Kidney (tissue), 14 donors: ENCODE results near the gene SPECC1L. TPM values are rescaled to one million over a fixed set of nuclear protein-coding genes. Genes with fewer than 3 reads are reported as not detected.
A peak's percentile ranks its signal among the peaks of the same experiment; 100 is the strongest.

ENCODE experiments used
- DNase-seq, 5 donors: peaks; one replicate each; pipeline ENCODE4 v3.0.0-alpha.2; 2013 to 2020
- FAIRE-seq: peaks from 2 replicates; lab custom pipeline; 2012; peaks lifted over from hg19 to GRCh38; lab: Jason Lieb, UNC
- H3K27ac ChIP-seq, 2 donors: one replicate each; pipeline ENCODE4 v1.7.0; 2013; ENCODE audit warnings: low read depth in 2 of 2, low read length in 2 of 2, inconsistent platforms in 1 of 2
- H3K27me3 ChIP-seq: one replicate; pipeline ENCODE4 v1.7.1; 2013; ENCODE audit warnings: low read length, inconsistent platforms; ENCODE audit not compliant: control insufficient read depth, insufficient read depth
- H3K36me3 ChIP-seq, 3 donors: one replicate each; pipeline versions ENCODE4 v1.7.0 to v1.7.1; 2013; ENCODE audit warnings: low read length in 3 of 3, control low read depth in 1 of 3, inconsistent platforms in 1 of 3; ENCODE audit not compliant: insufficient read depth in 3 of 3, control insufficient read depth in 2 of 3
- H3K4me1 ChIP-seq, 3 donors: one replicate each; pipeline versions ENCODE4 v1.7.0 to v1.7.1; 2013; ENCODE audit warnings: low read length in 3 of 3, inconsistent platforms in 1 of 3, low read depth in 1 of 3; ENCODE audit not compliant: control insufficient read depth in 2 of 3, insufficient read depth in 2 of 3
- H3K4me3 ChIP-seq, 3 donors: one replicate each; pipeline versions ENCODE4 v1.7.0 to v1.8.1; 2013; ENCODE audit warnings: low read length in 3 of 3, control low read depth in 1 of 3, inconsistent platforms in 1 of 3
- H3K9ac ChIP-seq, 3 donors: one replicate each; pipeline versions ENCODE4 v1.7.0 to v1.7.1; 2013; ENCODE audit warnings: low read length in 3 of 3, control low read depth in 1 of 3, inconsistent platforms in 1 of 3
- H3K9me3 ChIP-seq, 3 donors: one replicate each; pipeline versions ENCODE4 v1.7.0 to v1.7.1; 2013; ENCODE audit warnings: low read length in 3 of 3, control low read depth in 1 of 3, inconsistent platforms in 1 of 3; ENCODE audit not compliant: control insufficient read depth in 2 of 3, insufficient read depth in 1 of 3
- intact Hi-C: fragments of 100-400 bp; cut with DNase I; formaldehyde crosslinking; loops from one replicate; pipeline ENCODE4 v1.11.1; 2022
- polyA plus RNA-seq: library from polyadenylated mRNA; stranded (reverse); fragments of 350-450 nt; fragmentation: Illumina TruSeq; extraction: RNeasy Lipid Tissue Mini Kit (QIAGEN cat#74804); gene quantifications from one replicate; pipeline ENCODE4 v1.2.3, GENCODE V29; 2014; ENCODE audit warnings: low read depth, low replicate concordance; ENCODE audit not compliant: insufficient read depth
- total RNA-seq: library from RNA; stranded (reverse); fragmentation: NEBNext Ultra II Directional; extraction: Animal tissue kit (Norgen Biotek cat#: 25700); gene quantifications from one replicate; pipeline ENCODE4 v1.2.1, GENCODE V29; 2021
- TF ChIP-seq, protein P1 (sequence below): IDR thresholded peaks from 3 replicates; pipeline ENCODE4 v1.5.1; 2012; ENCODE audit warnings: mild to moderate bottlenecking, moderate library complexity, borderline replicate concordance; ENCODE audit not compliant: insufficient read depth; ENCODE audit errors: extremely low read depth
- donor health status: control.
- donor health status: control.
- donor health status: control.
- donor health status: control.
- donor health status: control.
- donor health status: DM: yes; HTN: yes; CAD: no.
- donor health status: Normal renal cell carcinoma (clear cell type).

The SPECC1L gene
- total and polyA plus RNA-seq, 2 donors from 2014 or later, result 11.1 to 65.8 TPM

GRCh38 chr22:24404561-24405275 lies 134.1 kb downstream of the SPECC1L start:
- intact Hi-C loops, result no loop called here
- Histone ChIP-seq H3K36me3 (no peaks in the 10 kb centered on the region), H3K27ac (no peak overlapping the region), H3K9me3 (no peaks in the 10 kb centered on the region), H3K27me3 (no peaks in the 10 kb centered on the region), H3K4me3 (no peak overlapping the region), H3K9ac (no peak overlapping the region), H3K4me1 (peaks cover 7 to 37% (median 18%) of the 10 kb centered on the region in 3 donors)
- TF ChIP-seq, protein P1, sequence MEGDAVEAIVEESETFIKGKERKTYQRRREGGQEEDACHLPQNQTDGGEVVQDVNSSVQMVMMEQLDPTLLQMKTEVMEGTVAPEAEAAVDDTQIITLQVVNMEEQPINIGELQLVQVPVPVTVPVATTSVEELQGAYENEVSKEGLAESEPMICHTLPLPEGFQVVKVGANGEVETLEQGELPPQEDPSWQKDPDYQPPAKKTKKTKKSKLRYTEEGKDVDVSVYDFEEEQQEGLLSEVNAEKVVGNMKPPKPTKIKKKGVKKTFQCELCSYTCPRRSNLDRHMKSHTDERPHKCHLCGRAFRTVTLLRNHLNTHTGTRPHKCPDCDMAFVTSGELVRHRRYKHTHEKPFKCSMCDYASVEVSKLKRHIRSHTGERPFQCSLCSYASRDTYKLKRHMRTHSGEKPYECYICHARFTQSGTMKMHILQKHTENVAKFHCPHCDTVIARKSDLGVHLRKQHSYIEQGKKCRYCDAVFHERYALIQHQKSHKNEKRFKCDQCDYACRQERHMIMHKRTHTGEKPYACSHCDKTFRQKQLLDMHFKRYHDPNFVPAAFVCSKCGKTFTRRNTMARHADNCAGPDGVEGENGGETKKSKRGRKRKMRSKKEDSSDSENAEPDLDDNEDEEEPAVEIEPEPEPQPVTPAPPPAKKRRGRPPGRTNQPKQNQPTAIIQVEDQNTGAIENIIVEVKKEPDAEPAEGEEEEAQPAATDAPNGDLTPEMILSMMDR, result no peak
- no peak for FAIRE-seq
- DNase-seq, result no peak

DNA sequence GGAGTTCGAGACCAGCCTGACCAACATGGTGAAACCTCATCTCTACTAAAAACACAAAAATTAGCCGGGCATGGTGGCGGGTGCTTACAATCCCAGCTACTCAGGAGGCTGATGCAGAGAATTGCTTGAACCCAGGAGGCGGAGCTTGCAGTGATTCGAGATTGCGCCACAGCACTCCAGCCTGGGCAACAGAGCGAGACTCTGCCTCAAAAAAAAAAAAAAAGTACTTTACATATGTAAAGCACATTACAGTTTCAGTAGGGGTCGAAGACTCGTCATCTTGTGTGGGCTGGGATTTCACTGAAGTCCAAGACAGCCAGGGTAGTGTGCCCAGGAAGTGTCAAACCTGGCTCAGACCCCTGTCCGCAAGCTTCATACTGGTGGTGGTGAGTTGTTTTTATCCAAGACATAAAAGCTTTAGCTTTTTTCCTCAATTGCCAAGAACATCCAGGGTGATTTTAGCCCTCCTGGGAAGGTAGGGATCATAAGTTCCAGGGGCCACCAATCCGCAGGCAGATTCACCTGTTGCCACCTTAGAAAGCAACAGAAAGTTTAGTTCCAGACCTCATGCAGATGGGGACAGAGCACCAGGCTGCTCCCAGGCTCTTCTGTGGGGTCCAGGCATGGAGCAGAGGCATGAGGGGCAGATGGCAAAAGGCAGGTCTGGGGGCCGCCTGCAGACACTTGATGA lies 135.1 kb downstream of the SPECC1L start:
- TF ChIP-seq, protein P1, result no peak
- no peaks in the 10 kb centered on the region for H3K9me3 ChIP-seq
- intact Hi-C loops, result no loop called here
- FAIRE-seq (no peak), DNase-seq (no peak)
- no peak overlapping the region for H3K9ac ChIP-seq
- H3K27me3 ChIP-seq, result no peaks in the 10 kb centered on the region
- H3K27ac ChIP-seq, result no peak overlapping the region
- H3K4me3 ChIP-seq, result no peak overlapping the region
- H3K36me3 ChIP-seq, result no peaks in the 10 kb centered on the region
- H3K4me1 ChIP-seq, result peaks cover 7 to 37% (median 18%) of the 10 kb centered on the region in 3 donors

DNA sequence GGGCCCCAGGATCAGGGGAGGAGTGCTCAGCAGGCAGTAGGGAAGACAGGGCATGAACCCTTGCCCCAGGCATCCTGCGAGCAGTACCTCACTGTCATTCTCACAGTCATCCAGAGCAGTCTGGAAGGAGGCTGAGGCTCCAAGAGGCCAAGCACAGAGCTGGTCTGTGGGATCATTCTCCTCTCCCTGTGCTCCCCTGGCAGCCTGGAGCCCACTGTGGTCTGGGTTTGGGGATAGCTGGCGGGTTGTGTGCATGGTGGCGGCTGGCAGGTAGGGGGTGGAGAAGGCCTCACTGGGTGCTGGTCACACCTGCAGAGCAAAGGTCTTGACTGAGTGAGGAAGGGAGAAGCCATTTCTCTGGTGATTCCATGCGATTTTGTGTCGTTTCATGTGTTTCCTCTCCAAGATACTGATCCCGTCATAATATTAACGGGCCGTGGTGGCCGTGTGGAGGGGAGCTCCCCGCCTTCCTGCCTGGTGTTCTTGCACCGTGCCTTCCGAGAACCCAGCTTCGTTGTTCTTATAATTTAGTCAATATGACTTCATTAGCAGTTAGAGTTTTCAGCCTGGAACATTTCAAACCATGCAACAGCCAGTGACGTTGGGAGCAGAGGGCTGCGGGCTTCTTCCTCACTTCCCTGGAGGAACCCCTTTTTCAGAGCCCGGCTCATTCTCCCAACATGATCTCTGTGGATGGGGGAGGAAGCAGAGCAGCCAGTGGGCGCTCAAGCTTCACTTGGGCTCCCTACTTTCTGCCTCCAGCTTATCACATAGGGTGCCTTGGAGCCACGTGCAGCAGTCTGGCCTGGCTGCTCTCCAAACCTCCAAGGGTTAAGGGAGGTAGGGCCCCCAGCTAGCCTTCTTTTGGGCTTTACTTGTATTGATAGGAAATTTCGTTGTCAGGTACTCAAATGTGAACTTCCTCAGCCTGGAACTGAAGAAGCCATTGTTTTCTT lies 136.0 kb downstream of the SPECC1L start:
- peak overlapping the region in 1 of 3 donors; percentile 27 for H3K9ac ChIP-seq
- H3K36me3 ChIP-seq, result no peaks in the 10 kb centered on the region
- no peaks in the 10 kb centered on the region for H3K9me3 ChIP-seq
- H3K27ac ChIP-seq, result no peak overlapping the region
- H3K4me1 ChIP-seq, result peaks cover 7 to 37% (median 18%) of the 10 kb centered on the region in 3 donors
- no peak for DNase-seq
- FAIRE-seq, result no peak
- no peak overlapping the region for H3K4me3 ChIP-seq
- H3K27me3 ChIP-seq, result no peaks in the 10 kb centered on the region
- TF ChIP-seq, protein P1, result no peak
- intact Hi-C loops, result no loop called here
